ENCODE results near the gene IL17A.

Gene IL17A

DNA sequence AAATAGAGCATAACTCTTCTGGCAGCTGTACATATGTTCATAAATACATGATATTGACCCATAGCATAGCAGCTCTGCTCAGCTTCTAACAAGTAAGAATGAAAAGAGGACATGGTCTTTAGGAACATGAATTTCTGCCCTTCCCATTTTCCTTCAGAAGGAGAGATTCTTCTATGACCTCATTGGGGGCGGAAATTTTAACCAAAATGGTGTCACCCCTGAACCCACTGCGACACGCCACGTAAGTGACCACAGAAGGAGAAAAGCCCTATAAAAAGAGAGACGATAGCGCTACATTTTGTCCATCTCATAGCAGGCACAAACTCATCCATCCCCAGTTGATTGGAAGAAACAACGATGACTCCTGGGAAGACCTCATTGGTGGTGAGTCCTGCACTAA, at the start of gene IL17A:
IL17A (plus strand) TSS at position 301 of the 400 bp plus-strand sequence; CDS start at position 358, 57 bp downstream.
- DNase-seq (ENCODE audit: low read depth in 2 of 2): no peak

- no peak for DNase-seq (ENCODE audit: low read depth in 2 of 2)
These were observed 49.2 kb upstream of the IL17A start for GRCh38 chr6:52136934-52137467.

DNA sequence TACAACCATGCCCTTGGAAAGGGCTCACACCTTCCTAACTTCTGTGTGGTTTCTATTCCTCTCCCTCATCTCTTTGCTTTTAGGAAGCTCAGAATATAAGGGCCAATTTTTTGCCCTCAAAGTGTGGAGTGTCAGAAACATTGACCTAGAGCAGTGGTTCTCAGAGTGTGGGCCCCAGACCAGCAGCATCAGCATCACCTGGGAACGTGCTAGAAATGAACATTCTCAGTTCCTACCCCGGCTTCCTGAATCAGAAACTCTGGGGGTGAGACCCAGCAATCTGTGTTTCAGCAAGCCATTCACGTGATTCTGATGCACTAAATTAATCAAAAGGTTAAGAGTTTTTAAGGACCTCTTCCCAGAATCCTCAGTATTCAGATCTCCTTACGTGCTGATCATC, 47.9 kb upstream of the IL17A start:
- DNase-seq (ENCODE audit: low read depth in 2 of 2): no peak

GRCh38 chr6:52139985-52140680, 46.0 kb upstream of the IL17A start:
- no peak for DNase-seq (ENCODE audit: low read depth in 2 of 2)

GRCh38 chr6:52141596-52141995, 44.6 kb upstream of the IL17A start:
- no peak for DNase-seq (ENCODE audit: low read depth in 2 of 2)

GRCh38 chr6:52142556-52142955, 43.6 kb upstream of the IL17A start:
- no peak for DNase-seq (ENCODE audit: low read depth in 2 of 2)

DNA sequence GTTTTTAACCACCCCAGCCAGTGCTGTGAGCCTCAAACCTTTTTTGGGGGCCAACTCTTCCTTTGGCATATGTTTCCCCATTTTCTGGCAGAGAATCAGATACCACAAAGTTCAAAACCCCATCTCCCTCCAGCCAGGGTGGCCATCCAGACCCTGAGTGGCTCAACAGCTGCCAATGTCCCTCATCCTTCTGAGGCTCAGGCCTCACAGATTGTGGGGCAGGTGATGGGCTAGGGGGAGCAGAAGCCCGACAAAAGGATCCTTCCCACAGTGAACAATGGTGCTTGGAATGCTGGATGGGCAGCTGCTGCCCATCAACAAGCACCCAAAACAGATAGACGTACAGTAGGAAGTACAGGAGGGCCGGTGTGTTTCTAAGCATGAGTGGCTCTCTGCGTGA, 42.6 kb upstream of the IL17A start:
- no peak for DNase-seq (ENCODE audit: low read depth in 2 of 2)

GRCh38 chr6:52144196-52145076, 41.7 kb upstream of the IL17A start:
- DNase-seq (ENCODE audit: low read depth in 2 of 2): no peak

- DNase-seq (ENCODE audit: low read depth in 2 of 2): no peak
These were observed 39.2 kb upstream of the IL17A start for GRCh38 chr6:52146851-52147445.

GRCh38 chr6:52149076-52149475, 37.1 kb upstream of the IL17A start:
- no peak for DNase-seq (ENCODE audit: low read depth in 2 of 2)

DNA sequence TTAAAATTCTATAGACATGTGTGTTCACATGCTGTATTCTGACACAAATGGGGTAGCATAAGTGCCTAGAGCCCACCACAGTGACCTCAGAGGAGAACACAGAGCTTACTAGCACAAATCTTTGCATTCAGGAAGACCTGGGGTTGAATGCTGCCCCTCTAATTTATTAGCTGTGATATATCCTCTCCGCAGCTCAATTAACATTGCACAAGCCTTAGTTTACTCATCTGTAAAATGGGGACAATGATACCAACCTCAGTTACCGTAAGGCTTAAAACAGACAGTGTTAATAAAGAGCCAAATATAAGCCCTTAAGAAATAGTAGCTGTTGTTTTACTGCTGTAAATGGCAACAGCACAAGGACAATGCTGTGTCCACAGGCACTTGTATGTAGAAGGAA, 36.2 kb upstream of the IL17A start:
- DNase-seq (ENCODE audit: low read depth in 2 of 2): no peak

GRCh38 chr6:52152070-52152423, 34.1 kb upstream of the IL17A start:
- no peak for DNase-seq (ENCODE audit: low read depth in 2 of 2)

DNA sequence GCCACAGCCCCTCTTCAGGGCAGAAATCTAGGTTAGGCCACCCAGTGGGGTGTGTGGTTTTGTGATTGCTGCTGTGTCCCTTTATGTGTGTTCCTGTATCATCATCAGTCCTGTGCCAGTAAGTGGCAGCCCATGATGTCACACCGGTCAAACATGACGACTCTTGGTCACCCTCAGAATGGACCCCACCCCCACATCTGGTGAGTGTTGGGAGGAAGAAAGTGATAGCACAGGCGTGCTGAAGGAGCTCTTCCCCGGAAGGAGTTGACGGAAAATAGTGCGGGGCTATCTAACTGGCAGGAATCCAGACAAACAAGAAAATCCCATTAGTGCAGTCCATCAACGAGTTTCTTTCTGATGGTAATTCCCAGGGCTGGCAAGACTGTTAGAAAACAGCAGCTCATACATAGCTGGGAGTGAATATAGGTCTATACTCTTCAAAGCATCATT, 33.4 kb upstream of the IL17A start:
- DNase-seq (ENCODE audit: low read depth in 2 of 2): no peak

DNA sequence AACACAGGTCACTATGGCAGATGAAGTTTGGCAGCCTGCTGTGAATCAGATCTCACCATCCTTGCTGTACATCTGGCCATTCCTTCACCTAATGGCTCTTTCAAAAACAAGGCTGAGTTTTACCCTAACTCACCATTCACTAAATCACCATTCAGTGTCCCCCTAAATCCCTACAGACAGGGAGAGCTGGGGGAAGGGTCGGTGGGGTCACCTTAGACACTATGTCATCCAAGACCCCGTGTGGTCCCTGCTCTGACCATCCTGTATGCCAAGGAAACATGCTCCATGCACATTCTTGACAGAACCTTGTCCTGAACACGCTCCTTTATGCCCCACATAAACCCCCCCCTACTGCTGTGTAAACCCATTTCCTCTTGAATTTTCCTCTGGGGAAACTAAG, 31.8 kb upstream of the IL17A start:
- no peak for DNase-seq (ENCODE audit: low read depth in 2 of 2)

- DNase-seq (ENCODE audit: low read depth in 2 of 2): no peak
These were observed 30.2 kb upstream of the IL17A start for GRCh38 chr6:52155791-52156576.

GRCh38 chr6:52157301-52157941, 28.8 kb upstream of the IL17A start:
- no peak for DNase-seq (ENCODE audit: low read depth in 2 of 2)

DNA sequence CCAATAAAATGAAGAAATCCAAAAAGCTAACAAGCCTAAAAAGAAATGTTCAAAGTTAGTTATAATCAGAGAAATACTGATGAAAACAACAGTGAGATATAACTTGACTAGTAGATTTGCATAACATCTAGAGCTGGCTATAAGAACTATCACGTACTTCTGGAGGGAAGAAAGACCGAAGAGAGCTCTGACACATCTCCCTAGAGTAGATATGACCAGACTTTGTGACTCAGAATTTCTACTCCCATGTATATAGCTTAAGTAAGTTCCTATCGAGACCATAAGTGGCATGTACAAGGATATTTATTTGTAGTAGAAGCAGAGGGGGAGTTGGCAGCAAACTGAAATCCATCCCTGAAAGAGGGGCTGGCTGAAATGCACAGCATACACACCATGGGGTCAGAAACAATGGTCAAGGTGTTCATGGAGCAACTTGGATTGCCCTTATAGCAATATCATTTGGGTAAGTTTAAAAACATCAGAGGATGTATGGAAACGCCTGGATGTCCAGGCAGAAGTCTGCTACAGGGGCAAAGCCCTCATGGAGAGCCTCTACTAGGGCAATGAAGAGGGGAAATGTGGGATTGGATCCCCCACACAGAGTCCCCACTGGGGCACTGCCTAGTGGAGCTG, 25.6 kb upstream of the IL17A start:
- no peak for DNase-seq (ENCODE audit: low read depth in 2 of 2)

DNA sequence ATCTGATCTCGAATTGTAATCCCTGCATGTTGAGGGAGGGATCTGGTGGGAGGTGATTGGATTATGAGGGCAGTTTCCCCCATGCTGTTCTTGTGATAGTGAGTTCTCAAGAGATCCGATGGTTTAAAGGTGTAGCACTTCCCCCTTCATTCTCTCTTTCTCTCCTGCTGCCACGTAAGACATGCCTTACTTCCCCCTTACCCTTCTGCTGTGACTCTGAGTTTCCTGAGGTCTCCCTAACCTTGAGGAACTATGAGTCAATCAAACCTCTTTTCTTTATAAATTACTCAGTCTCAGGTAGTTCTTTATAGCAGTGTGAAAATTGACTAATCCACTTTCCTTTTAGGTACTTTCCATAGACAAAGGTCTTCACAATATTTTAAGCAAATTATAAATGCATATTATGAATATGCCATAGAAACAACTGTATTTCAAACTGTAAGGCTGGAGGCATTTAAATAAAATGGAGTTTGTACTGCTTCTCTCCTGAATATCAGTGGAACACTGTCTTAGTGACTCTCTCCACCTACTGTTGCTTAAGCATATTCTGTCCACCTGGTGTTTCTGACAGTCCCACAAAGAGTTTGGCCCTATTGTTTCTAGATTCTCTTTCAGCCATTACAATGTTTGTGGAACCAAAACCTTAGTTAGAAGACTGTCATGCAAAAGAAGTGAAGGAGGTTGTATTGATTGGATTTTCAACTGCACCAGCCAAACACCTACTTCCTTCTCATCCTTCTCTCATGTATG, 24.3 kb upstream of the IL17A start:
- DNase-seq (ENCODE audit: low read depth in 2 of 2): no peak

DNA sequence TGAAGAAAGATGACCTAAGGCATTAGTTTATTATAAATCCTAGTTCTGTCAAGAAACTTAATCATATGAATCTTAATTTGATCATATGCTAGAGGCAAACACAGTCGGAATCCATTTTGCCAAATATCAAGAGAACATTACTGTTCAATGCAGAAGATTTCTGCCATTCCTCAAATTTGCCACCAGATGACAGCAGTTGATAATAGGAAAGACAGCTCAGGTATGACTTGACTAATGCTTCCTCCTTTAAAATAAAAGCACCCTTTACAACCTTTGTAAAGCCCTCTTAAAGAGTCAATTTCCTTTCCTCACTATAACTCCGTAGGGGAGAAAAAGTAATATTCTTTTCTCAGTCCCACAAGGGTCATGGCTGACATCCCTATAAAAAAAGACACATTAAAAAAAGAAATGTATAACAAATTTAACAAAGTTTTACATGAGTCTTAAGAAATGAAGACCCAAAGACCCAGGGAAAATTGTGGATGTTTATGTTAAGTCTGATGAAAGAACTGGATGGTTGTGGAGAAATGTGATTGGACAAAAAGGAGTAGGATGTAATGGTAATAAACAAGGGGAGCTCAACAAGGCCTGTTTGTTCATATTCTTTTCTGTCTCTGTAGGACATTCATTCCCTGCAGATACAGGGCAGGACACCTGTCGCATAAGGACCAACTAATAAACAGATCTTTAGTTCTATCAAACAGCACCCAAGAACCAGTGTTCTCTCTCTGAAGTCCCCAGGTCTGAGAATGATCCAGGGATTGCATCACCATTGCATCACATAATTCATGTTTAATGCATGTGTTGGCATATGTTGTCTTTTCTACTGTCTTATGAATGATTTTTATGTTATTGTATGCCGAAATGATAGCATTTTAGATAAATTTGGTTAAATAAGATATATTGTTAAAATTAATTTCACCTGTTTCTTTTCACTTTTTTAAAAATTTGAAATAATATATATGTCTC, 23.0 kb upstream of the IL17A start:
- DNase-seq (ENCODE audit: low read depth in 2 of 2): no peak
